Loucy (cell line): ENCODE measurements around the gene CRHR1.

Experiments used
- H2AFZ ChIP-seq: fragments of 200-600 bp; sonication (generic); 2 replicates; pipeline ENCODE4 v1.6.0; 2016; ENCODE audit warnings: antibody characterized with exemption, mild to moderate bottlenecking, low read length, moderate library complexity
- H3F3A ChIP-seq: fragments of 200-600 bp; 2 replicates; pipeline ENCODE4 v1.6.0; 2016; ENCODE audit warnings: antibody characterized with exemption, low read depth, mild to moderate bottlenecking
- H3K27me3 ChIP-seq: fragments of 200-600 bp; sonication (generic); 2 replicates; pipeline ENCODE4 v1.6.1; 2014; ENCODE audit warnings: low read length, mild to moderate bottlenecking; ENCODE audit not compliant: insufficient read depth, poor library complexity, severe bottlenecking
- H3K36me3 ChIP-seq: fragments of 200-600 bp; sonication (generic); 2 replicates; pipeline ENCODE4 v1.6.1; 2016; ENCODE audit warnings: low read length; ENCODE audit not compliant: insufficient read depth
- H3K4me1 ChIP-seq: fragments of 200-600 bp; sonication (generic); 2 replicates; pipeline ENCODE4 v1.5.1; 2014; ENCODE audit warnings: low read length, mild to moderate bottlenecking; ENCODE audit not compliant: insufficient read depth, poor library complexity, severe bottlenecking
- H3K4me2 ChIP-seq: fragments of 200-600 bp; sonication (generic); 2 replicates; pipeline ENCODE4 v1.6.0; 2014; ENCODE audit warnings: antibody characterized with exemption, low read length, low read depth, mild to moderate bottlenecking; ENCODE audit not compliant: poor library complexity, severe bottlenecking
- H3K4me3 ChIP-seq: fragments of 200-600 bp; sonication (generic); 2 replicates; pipeline ENCODE4 v1.5.1; 2014; ENCODE audit warnings: low read length, mild to moderate bottlenecking, mixed read lengths; ENCODE audit not compliant: poor library complexity, severe bottlenecking
- H3K79me2 ChIP-seq: fragments of 200-600 bp; sonication (generic); 2 replicates; pipeline ENCODE4 v1.6.1; 2014; ENCODE audit warnings: low read length; ENCODE audit not compliant: insufficient read depth
- H3K9ac ChIP-seq: fragments of 200-600 bp; sonication (generic); 2 replicates; pipeline ENCODE4 v1.6.0; 2014; ENCODE audit warnings: mild to moderate bottlenecking, low read depth, low read length, moderate library complexity; ENCODE audit not compliant: poor library complexity, severe bottlenecking
- H3K9me2 ChIP-seq: fragments of 200-600 bp; sonication (generic); replicated peaks from 2 replicates; pipeline ENCODE4 v1.6.1; 2016; ENCODE audit warnings: low read depth, low read length, mixed read lengths
- H3K9me3 ChIP-seq: fragments of 200-600 bp; sonication (generic); 2 replicates; pipeline ENCODE4 v1.6.1; 2014; ENCODE audit warnings: mild to moderate bottlenecking, antibody characterized with exemption, low read length, low read depth; ENCODE audit not compliant: insufficient read depth
- H4K20me1 ChIP-seq: fragments of 200-600 bp; sonication (generic); 2 replicates; pipeline ENCODE4 v1.6.0; 2014; ENCODE audit warnings: antibody characterized with exemption, low read length, mild to moderate bottlenecking; ENCODE audit not compliant: insufficient read depth, poor library complexity, severe bottlenecking
- EZH2phosphoT487 ChIP-seq: fragments of 200-600 bp; IDR thresholded peaks from 2 replicates; pipeline ENCODE4 v1.6.1; 2018; ENCODE audit warnings: antibody characterized with exemption, mild to moderate bottlenecking, moderate library complexity, borderline replicate concordance
- TF ChIP-seq, protein P1 (sequence below): fragments of 200-600 bp; sonication (generic); conservative IDR thresholded peaks from 2 replicates; pipeline ENCODE4 v1.5.1; 2014; ENCODE audit warnings: mild to moderate bottlenecking, antibody characterized with exemption, low read length

Gene CRHR1

DNA sequence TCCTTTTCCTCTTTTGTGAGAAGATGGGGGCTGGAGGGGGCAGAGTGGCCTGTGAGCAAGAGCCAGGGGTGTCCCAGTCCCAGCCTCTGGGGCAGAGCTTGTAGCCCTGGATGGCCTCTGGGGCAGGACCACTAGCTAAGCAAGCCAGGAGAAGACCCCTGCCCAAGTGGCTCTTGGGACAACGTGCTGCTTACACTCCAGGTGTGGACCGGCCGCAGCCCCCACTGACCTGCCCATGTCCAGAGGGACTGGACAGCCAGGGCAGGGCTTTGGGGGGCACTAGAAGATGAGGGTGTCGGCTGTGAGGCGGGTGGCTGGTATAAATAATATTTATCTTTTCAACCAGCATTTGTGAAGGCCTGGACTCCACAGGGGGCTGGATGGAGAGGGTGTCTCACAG is 51.4 kb downstream of the CRHR1 start:
- H3K36me3 ChIP-seq = no peaks in the 10 kb centered on the region
- H3K4me3 ChIP-seq = no peak overlapping the region
- H3K9ac ChIP-seq = no peak overlapping the region
- H4K20me1 ChIP-seq = no peaks in the 10 kb centered on the region
- no peak overlapping the region for H3K4me2 ChIP-seq
- no peak for TF ChIP-seq EZH2phosphoT487
- TF ChIP-seq, protein P1, sequence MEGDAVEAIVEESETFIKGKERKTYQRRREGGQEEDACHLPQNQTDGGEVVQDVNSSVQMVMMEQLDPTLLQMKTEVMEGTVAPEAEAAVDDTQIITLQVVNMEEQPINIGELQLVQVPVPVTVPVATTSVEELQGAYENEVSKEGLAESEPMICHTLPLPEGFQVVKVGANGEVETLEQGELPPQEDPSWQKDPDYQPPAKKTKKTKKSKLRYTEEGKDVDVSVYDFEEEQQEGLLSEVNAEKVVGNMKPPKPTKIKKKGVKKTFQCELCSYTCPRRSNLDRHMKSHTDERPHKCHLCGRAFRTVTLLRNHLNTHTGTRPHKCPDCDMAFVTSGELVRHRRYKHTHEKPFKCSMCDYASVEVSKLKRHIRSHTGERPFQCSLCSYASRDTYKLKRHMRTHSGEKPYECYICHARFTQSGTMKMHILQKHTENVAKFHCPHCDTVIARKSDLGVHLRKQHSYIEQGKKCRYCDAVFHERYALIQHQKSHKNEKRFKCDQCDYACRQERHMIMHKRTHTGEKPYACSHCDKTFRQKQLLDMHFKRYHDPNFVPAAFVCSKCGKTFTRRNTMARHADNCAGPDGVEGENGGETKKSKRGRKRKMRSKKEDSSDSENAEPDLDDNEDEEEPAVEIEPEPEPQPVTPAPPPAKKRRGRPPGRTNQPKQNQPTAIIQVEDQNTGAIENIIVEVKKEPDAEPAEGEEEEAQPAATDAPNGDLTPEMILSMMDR = no peak
- no peaks in the 10 kb centered on the region for H3K9me2 ChIP-seq
- no peaks in the 10 kb centered on the region for H3K27me3 ChIP-seq
- H3K79me2 ChIP-seq = no peaks in the 10 kb centered on the region
- H3F3A ChIP-seq = no peaks in the 10 kb centered on the region
- no peaks in the 10 kb centered on the region for H3K4me1 ChIP-seq
- H2AFZ ChIP-seq = no peak overlapping the region
- H3K9me3 ChIP-seq = no peaks in the 10 kb centered on the region

DNA sequence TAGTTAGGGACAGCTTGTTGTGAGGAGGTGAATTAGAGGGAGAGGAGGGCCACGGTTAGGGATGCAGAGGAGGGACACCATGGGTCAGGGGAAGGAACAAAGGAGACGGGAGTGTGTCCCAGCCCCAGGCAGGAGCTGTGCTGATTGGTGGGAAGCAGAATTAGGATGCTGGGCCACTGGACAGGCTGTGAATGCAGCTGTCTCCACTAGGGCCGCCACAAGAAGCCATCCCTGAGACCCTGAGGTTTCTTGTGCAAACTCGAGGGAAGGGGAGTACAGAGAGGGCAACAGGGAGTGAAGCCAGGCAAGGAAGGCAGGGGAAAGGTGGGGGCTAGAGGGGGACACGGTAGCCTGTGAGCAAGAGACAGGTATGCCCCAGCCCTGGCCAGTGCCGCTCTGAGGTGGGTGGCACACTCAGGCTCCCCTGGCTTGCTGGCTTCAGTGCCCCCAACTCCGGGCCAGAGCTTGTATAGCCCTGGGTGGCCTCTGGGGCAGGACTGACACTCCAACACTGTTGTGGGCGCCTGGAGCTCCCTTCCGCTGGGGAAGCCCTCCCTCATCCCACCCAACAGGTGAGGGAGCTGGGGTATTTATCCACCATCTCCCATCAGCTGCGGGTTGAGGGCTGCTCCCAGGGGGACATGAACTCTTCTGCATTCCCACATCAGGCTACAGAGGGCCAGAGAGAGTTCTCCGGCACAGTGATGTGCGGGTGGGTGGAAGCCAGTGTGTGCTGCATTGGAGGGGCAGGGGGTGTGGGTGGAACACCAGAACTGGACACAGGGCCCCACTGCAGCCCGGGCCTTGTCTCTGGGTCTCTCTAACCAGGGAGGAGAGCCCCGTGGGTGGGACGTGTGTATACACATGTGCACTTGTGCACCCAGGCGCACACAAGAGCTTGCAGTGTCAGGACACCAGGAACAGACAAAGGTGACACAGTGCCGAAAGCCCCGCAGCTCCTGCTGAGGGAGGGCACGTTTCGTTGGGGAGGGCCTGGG is 52.2 kb downstream of the CRHR1 start:
- H3K27me3 ChIP-seq = no peaks in the 10 kb centered on the region
- H3K4me3 ChIP-seq = no peak overlapping the region
- no peak overlapping the region for H2AFZ ChIP-seq
- H3K36me3 ChIP-seq = no peaks in the 10 kb centered on the region
- TF ChIP-seq, protein P1 = no peak
- TF ChIP-seq EZH2phosphoT487 = no peak
- no peak overlapping the region for H3K9ac ChIP-seq
- no peak overlapping the region for H3K4me2 ChIP-seq
- no peaks in the 10 kb centered on the region for H3F3A ChIP-seq
- H3K4me1 ChIP-seq = no peaks in the 10 kb centered on the region
- H3K79me2 ChIP-seq = no peaks in the 10 kb centered on the region
- H4K20me1 ChIP-seq = no peaks in the 10 kb centered on the region
- no peaks in the 10 kb centered on the region for H3K9me2 ChIP-seq
- no peaks in the 10 kb centered on the region for H3K9me3 ChIP-seq

DNA sequence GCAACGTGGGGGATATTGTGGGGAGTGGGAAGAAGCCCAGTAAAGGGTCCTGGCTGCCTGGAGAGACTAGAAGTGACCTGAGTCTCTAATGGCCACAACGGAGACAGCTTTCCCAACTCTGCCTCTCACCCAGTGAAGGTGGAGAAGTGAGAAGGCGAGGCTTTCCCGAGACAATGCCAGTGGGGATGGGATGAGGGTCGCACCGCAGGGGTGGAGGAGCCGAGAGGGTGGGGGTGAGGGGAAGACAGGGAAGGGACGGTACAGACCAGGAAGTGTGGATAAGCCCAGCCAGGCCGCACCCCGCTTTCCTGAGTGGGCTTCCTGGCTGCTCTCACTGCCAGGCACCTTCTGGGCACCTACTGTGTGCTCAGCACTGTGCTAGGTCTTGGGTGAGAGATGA is 53.1 kb downstream of the CRHR1 start:
- Histone ChIP-seq H3K79me2 (no peaks in the 10 kb centered on the region), H3K4me2 (no peak overlapping the region), H3K9me2 (no peaks in the 10 kb centered on the region), H3F3A (no peaks in the 10 kb centered on the region), H3K9me3 (no peaks in the 10 kb centered on the region), H3K4me1 (no peaks in the 10 kb centered on the region), H3K4me3 (no peak overlapping the region), H3K9ac (no peak overlapping the region), H3K27me3 (no peaks in the 10 kb centered on the region), H2AFZ (no peak overlapping the region), H4K20me1 (no peaks in the 10 kb centered on the region), H3K36me3 (no peaks in the 10 kb centered on the region)
- TF ChIP-seq EZH2phosphoT487 = no peak
- TF ChIP-seq, protein P1 = no peak
